ENCODE measurements around the gene TOR1AIP2. TPM values are rescaled to one million over a fixed set of nuclear protein-coding genes. Genes with fewer than 3 reads are reported as not detected.
"Not testable (repeated sequence)": the region's sequence is repeated elsewhere in the genome, so short reads cannot be mapped to it uniquely, and the experiment has no call there.

Gene TOR1AIP2
- total RNA-seq, 1 experiment from 2014 or later = 100 TPM

DNA sequence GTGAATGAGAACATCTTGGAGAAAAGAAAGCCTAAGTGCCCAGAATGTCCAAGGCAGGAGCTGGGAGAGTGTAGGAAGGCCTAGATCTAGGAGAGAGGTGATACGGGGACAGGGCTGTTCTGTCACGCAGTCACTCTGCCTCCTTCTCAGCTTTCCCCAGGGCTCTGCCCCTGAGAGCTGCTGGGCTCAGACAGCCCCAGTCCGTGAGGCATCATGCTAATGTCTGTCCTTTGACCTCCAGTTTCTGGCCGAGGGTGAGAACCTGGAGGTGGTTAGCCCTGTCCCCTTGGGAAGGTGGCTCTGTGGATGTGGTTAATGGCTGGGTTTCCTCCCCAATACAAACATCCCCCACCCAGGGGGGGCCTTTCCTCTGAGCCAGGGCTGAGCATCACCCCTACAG, 71.3 kb downstream of the TOR1AIP2 start:
- Histone ChIP-seq H3K9me3 (ENCODE audit: low read depth, low read length, poor library complexity, severe bottlenecking) (no peaks in the 10 kb centered on the region), H3K36me3 (ENCODE audit: insufficient read depth, low read length, poor library complexity, severe bottlenecking) (no peaks in the 10 kb centered on the region), H3K27me3 (replicated peaks; ENCODE audit: insufficient read depth, low read depth, low read length, poor library complexity) (peaks cover 6% of the 10 kb centered on the region), H3K27ac (ENCODE audit: low read depth, low read length, poor library complexity, severe bottlenecking) (no peak overlapping the region), H3K4me3 (ENCODE audit: low read depth, low read length, poor library complexity, severe bottlenecking) (no peak overlapping the region), H3K4me1 (ENCODE audit: insufficient read depth, low read length, poor library complexity, severe bottlenecking) (no peaks in the 10 kb centered on the region)
- no peak for TF ChIP-seq EZH2 (IDR thresholded peaks at IDR 0.05; ENCODE audit: borderline replicate concordance, low read depth, low read length, poor library complexity, severe bottlenecking)
- TF ChIP-seq, protein P1, sequence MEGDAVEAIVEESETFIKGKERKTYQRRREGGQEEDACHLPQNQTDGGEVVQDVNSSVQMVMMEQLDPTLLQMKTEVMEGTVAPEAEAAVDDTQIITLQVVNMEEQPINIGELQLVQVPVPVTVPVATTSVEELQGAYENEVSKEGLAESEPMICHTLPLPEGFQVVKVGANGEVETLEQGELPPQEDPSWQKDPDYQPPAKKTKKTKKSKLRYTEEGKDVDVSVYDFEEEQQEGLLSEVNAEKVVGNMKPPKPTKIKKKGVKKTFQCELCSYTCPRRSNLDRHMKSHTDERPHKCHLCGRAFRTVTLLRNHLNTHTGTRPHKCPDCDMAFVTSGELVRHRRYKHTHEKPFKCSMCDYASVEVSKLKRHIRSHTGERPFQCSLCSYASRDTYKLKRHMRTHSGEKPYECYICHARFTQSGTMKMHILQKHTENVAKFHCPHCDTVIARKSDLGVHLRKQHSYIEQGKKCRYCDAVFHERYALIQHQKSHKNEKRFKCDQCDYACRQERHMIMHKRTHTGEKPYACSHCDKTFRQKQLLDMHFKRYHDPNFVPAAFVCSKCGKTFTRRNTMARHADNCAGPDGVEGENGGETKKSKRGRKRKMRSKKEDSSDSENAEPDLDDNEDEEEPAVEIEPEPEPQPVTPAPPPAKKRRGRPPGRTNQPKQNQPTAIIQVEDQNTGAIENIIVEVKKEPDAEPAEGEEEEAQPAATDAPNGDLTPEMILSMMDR (conservative IDR thresholded peaks at IDR 0.05; ENCODE audit: low read depth, low read length) = no peak
- BruUV-seq (replicated peaks) = no TSS peak
- CTCF ChIA-PET = interaction anchor here (0.9 kb wide), 1 partner anchor 9 kb away, joined by 5 read pairs; no protein-coding TSS in a partner anchor
- no peak for DNase-seq (ENCODE audit: low spot score)
- intact Hi-C loops (cut with micrococcal nuclease; ENCODE audit: unreplicated experiment) = no loop called here
- POLR2A ChIA-PET (ENCODE audit: low non-redundant PET) = no interaction called here

DNA sequence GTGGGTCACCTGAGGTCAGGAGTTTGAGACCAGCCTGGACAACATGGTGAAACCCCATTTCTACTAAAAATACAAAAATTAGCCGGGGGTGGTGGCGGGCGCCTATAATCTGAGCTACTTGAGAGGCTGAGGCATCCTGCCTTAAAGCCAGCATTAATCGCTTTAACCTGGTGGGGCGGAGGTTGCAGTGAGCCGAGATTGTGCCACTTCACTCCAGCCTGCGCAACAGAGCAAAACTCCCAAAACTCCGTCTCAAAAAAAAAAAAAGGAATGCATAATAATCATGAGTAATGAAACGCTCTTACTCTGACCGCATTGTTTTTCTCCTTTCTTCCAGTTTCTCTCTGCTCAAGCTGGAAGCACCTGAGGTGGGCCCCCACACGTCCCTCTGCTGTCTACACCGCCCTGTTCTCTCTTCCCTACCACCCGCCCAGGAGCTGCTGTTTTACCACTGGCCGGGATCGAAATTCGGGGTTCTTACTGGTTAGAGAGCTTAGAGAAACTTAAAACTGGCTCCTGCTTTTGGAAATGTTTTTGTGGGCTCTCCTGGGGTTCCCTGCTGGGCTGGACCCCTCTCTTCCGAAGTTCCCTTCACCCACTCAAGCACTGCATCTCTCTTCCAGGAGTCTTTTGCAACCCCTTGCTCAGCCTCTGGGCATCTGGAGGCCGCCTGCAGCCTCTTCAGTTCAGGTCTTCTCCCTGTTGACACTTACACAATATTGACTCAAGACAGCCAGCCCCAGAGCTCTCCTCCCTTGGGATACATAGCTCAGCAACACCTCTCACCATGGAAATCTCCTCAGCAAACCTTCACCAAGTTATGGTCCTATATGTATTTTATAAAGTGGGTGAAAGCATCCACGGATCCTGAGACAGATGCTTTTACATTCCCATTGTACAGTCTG, 72.1 kb downstream of the TOR1AIP2 start:
- no peaks in the 10 kb centered on the region for H3K36me3 ChIP-seq (ENCODE audit: insufficient read depth, low read length, poor library complexity, severe bottlenecking)
- ChIA-PET CTCF (interaction anchor here (0.6 to 0.9 kb wide), 2 partner anchors 9 to 10 kb away, joined by 5 read pairs; no protein-coding TSS in a partner anchor), POLR2A (ENCODE audit: low non-redundant PET) (no interaction called here)
- no peak overlapping the region for H3K27ac ChIP-seq (ENCODE audit: low read depth, low read length, poor library complexity, severe bottlenecking)
- no peaks in the 10 kb centered on the region for H3K27me3 ChIP-seq (replicated peaks; ENCODE audit: insufficient read depth, low read depth, low read length, poor library complexity)
- TF ChIP-seq EZH2 (IDR thresholded peaks at IDR 0.05; ENCODE audit: borderline replicate concordance, low read depth, low read length, poor library complexity, severe bottlenecking) = no peak
- TF ChIP-seq, protein P1 (conservative IDR thresholded peaks at IDR 0.05; ENCODE audit: low read depth, low read length) = no peak
- no peak overlapping the region for H3K4me3 ChIP-seq (ENCODE audit: low read depth, low read length, poor library complexity, severe bottlenecking)
- no peaks in the 10 kb centered on the region for H3K4me1 ChIP-seq (ENCODE audit: insufficient read depth, low read length, poor library complexity, severe bottlenecking)
- DNase-seq (ENCODE audit: low spot score) = no peak
- no peaks in the 10 kb centered on the region for H3K9me3 ChIP-seq (ENCODE audit: low read depth, low read length, poor library complexity, severe bottlenecking)
- BruUV-seq (replicated peaks) = no TSS peak
- intact Hi-C loops (cut with micrococcal nuclease; ENCODE audit: unreplicated experiment) = no loop called here

DNA sequence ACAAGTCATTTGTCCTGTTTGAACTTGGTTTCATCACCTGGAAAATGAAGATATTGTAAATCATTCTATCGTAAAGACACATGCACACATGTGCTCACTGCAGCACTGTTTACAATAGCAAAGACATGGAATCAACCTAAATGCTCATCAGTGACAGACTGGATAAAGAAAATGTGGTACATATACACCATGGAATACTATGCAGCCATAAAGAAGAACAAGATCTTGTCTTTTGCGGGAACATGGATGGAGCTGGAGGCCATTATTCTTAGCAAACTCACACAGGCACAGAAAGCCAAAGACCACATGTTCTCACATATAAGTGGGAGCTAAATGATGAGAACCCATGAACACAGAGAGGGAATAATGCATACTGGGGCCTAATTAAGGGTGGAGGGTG, 73.2 kb downstream of the TOR1AIP2 start:
- POLR2A ChIA-PET (ENCODE audit: low non-redundant PET); H3K9me3 ChIP-seq (ENCODE audit: low read depth, low read length, poor library complexity, severe bottlenecking); H3K4me3 ChIP-seq (ENCODE audit: low read depth, low read length, poor library complexity, severe bottlenecking); BruUV-seq (replicated peaks); H3K36me3 ChIP-seq (ENCODE audit: insufficient read depth, low read length, poor library complexity, severe bottlenecking); H3K4me1 ChIP-seq (ENCODE audit: insufficient read depth, low read length, poor library complexity, severe bottlenecking); H3K27me3 ChIP-seq (replicated peaks; ENCODE audit: insufficient read depth, low read depth, low read length, poor library complexity); intact Hi-C loops (cut with micrococcal nuclease; ENCODE audit: unreplicated experiment); H3K27ac ChIP-seq (ENCODE audit: low read depth, low read length, poor library complexity, severe bottlenecking); DNase-seq (ENCODE audit: low spot score); CTCF ChIA-PET: not testable (repeated sequence)

All from A673 (cell line).